Prostate gland (tissue), 2 donors: ENCODE results near the gene CALCB. TPM values are rescaled to one million over a fixed set of nuclear protein-coding genes. Genes with fewer than 3 reads are reported as not detected.
"Not testable (repeated sequence)": the region's sequence is repeated elsewhere in the genome, so short reads cannot be mapped to it uniquely, and the experiment has no call there.

ENCODE experiments used
- DNase-seq: peaks from one replicate; pipeline ENCODE4 v3.0.0-alpha.2; 2019; ENCODE audit warnings: low spot score
- H3K27ac ChIP-seq, 2 donors: fragments of 200-600 bp; sonication (generic); 2 replicates each; pipeline ENCODE4 v1.5.1; 2017 to 2019
- H3K27me3 ChIP-seq: fragments of 200-600 bp; sonication (generic); replicated peaks from 2 replicates; pipeline ENCODE4 v1.5.1; 2019; ENCODE audit not compliant: insufficient read depth
- H3K36me3 ChIP-seq, 2 donors: fragments of 200-600 bp; sonication (generic); 1 replicate in 1 of 2; 2 replicates in 1 of 2; pipeline versions ENCODE4 v1.5.1 to v1.8.1; 2017 to 2019
- H3K4me1 ChIP-seq: fragments of 200-600 bp; sonication (generic); replicated peaks from 2 replicates; pipeline ENCODE4 v1.5.1; 2019
- H3K4me3 ChIP-seq, 2 donors: fragments of 200-600 bp; sonication (generic); 2 replicates each; pipeline ENCODE4 v1.5.1; 2017 to 2019
- H3K9me3 ChIP-seq: fragments of 200-600 bp; sonication (generic); 2 replicates; pipeline ENCODE4 v1.5.1; 2017
- CTCF ChIP-seq, 4 experiments: fragments of 200-600 bp in 2 of 4; fragments of 450-650 bp in 2 of 4; sonication (generic) in 2 of 4; IDR thresholded peaks; 1 replicate in 3 of 4; 2 replicates in 1 of 4; pipeline ENCODE4 v1.5.1; 2016 to 2019; ENCODE audit warnings: antibody characterized with exemption in 4 of 4, mild to moderate bottlenecking in 2 of 4, moderate library complexity in 2 of 4
- POLR2A ChIP-seq: fragments of 450-650 bp; IDR thresholded peaks from one replicate; pipeline ENCODE4 v1.6.1; 2016; ENCODE audit warnings: antibody characterized with exemption, mild to moderate bottlenecking
- POLR2AphosphoS5 ChIP-seq: sonication (generic); formaldehyde crosslinking; IDR thresholded peaks from one replicate; pipeline ENCODE4 v1.6.1; 2017; ENCODE audit warnings: antibody characterized with exemption
- WGBS: methylation state at CpG from one replicate; pipeline ENCODE4 v1.1.5; 2018; 5-methylcytosine and 5-hydroxymethylcytosine counted together
- intact Hi-C: fragments of 100-400 bp; cut with DNase I; formaldehyde crosslinking; loops from one replicate; pipeline ENCODE4 v1.14.2; 2022
- total RNA-seq, 2 donors: library from RNA; depleted of rRNA; stranded (reverse); fragments of >200 nt; gene quantifications; one replicate each; pipeline ENCODE4 v1.1.0, GENCODE V29; 2016

CALCB gene
- total RNA-seq, 2 donors from 2014 or later, result 0.18 to 2.4 TPM

GRCh38 chr11:15059132-15059915 is 14.1 kb upstream of the CALCB start:
- intact Hi-C loops, result no loop called here
- Histone ChIP-seq H3K9me3 (no peaks in the 10 kb centered on the region), H3K4me1 (no peaks in the 10 kb centered on the region), H3K27ac (no peak overlapping the region), H3K27me3 (no peaks in the 10 kb centered on the region), H3K36me3 (no peaks in the 10 kb centered on the region), H3K4me3 (no peak overlapping the region)
- DNase-seq, result no peak
- WGBS, result 80% methylated on average over 2 of the region's 2 CpGs
- TF ChIP-seq CTCF (IDR thresholded peaks at IDR 0.05) (no peak), POLR2A (no peak), POLR2AphosphoS5 (no peak)

DNA sequence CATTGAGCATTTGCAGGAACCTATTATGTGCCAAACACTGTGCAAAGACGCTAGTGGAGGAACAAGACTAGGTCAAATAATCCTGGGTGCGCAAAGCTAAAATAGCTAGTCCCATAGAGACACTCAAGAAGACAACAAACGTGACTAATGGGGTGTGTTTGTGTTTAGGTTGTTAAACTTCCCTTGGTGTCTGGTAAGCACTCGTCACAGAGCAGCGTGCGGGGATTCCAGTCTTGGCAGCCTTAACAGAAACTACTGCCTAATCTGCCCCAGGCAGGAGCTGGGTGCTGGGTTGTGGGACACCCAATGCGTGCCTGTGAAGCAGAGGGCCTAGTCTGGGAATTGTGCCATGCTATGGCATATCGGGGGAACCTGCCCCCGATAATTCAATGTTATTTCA is 10.8 kb upstream of the CALCB start:
- Histone ChIP-seq H3K4me3 (no peak overlapping the region), H3K36me3 (no peaks in the 10 kb centered on the region), H3K27ac (no peak overlapping the region), H3K27me3 (no peaks in the 10 kb centered on the region), H3K4me1 (no peaks in the 10 kb centered on the region), H3K9me3 (no peaks in the 10 kb centered on the region)
- WGBS, result 66% methylated on average over 9 of the region's 9 CpGs
- TF ChIP-seq POLR2A, result no peak
- TF ChIP-seq CTCF (IDR thresholded peaks at IDR 0.05), result no peak
- no peak for TF ChIP-seq POLR2AphosphoS5
- intact Hi-C loops, result no loop called here
- DNase-seq, result no peak

DNA sequence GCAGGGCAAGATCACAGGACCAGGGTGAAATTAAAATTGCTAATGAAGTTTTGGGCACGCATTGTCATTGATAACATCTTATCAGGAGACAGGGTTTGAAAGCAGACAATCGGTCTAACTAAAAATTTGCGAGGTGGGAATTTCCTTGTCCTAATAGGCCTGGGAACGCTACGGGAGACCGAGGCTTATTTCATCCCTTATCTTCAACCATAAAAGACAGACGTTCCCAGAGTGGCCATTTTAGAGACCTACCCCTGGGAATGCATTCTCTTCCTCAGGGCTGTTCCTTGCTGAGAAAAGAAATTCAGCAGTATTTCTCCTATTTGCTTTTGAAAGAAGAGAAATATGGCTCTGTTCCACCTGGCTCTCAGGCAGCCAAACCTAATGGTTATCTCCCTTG is 3.6 kb upstream of the CALCB start:
- not testable (repeated sequence) for H3K36me3 ChIP-seq, H3K27ac ChIP-seq, H3K4me3 ChIP-seq, H3K9me3 ChIP-seq, DNase-seq, H3K4me1 ChIP-seq, H3K27me3 ChIP-seq
- intact Hi-C loops, result loop anchor here (10.0 kb wide), 1 partner anchor 165 kb away; no protein-coding TSS in a partner anchor
- 78% methylated on average over 7 of the region's 7 CpGs for WGBS

GRCh38 chr11:15071556-15072255 is 1.7 kb upstream of the CALCB start:
- H3K36me3 ChIP-seq, result no peaks in the 10 kb centered on the region
- TF ChIP-seq CTCF (IDR thresholded peaks at IDR 0.05) (no peak), POLR2AphosphoS5 (no peak), POLR2A (no peak)
- no peaks in the 10 kb centered on the region for H3K27me3 ChIP-seq
- no peaks in the 10 kb centered on the region for H3K9me3 ChIP-seq
- WGBS, result 93% methylated on average over 32 of the region's 32 CpGs
- no peak overlapping the region for H3K4me3 ChIP-seq
- H3K27ac ChIP-seq, result no peak overlapping the region
- no peaks in the 10 kb centered on the region for H3K4me1 ChIP-seq
- intact Hi-C loops, result loop anchor here (10.0 kb wide), 1 partner anchor 167 kb away; no protein-coding TSS in a partner anchor
- no peak for DNase-seq

- H3K4me1 ChIP-seq, result no peaks in the 10 kb centered on the region
- H3K4me3 ChIP-seq, result no peak overlapping the region
- no peaks in the 10 kb centered on the region for H3K27me3 ChIP-seq
- H3K36me3 ChIP-seq, result no peaks in the 10 kb centered on the region
- no peak for DNase-seq
- no peak for TF ChIP-seq CTCF (IDR thresholded peaks at IDR 0.05)
- no peak for TF ChIP-seq POLR2AphosphoS5
- intact Hi-C loops, result loop anchor here (10.0 kb wide), 1 partner anchor 168 kb away; no protein-coding TSS in a partner anchor
- no peaks in the 10 kb centered on the region for H3K9me3 ChIP-seq
- 75% methylated on average over 22 of the region's 23 CpGs for WGBS
- no peak overlapping the region for H3K27ac ChIP-seq
Measured at GRCh38 chr11:15072551-15073143, 746 bp upstream of the CALCB start.
